Thyroid gland (tissue), 4 donors: ENCODE measurements around the gene SLCO3A1. TPM values are rescaled to one million over a fixed set of nuclear protein-coding genes. Genes with fewer than 3 reads are reported as not detected.
"Not testable (repeated sequence)": the region's sequence is repeated elsewhere in the genome, so short reads cannot be mapped to it uniquely, and the experiment has no call there.

Experiments
- DNase-seq, 2 donors: peaks; one replicate each; pipeline ENCODE4 v3.0.0-alpha.2; 2019
- H3K27ac ChIP-seq, 3 donors: fragments of 200-600 bp; sonication (generic); 1 replicate in 2 of 3; 2 replicates in 1 of 3; pipeline ENCODE4 v1.5.1; 2016 to 2019; ENCODE audit warnings: mild to moderate bottlenecking in 1 of 3, moderate library complexity in 1 of 3
- H3K27me3 ChIP-seq: fragments of 200-600 bp; sonication (generic); one replicate; pipeline ENCODE4 v1.5.1; 2019
- H3K36me3 ChIP-seq, 2 donors: fragments of 200-600 bp; sonication (generic); one replicate each; pipeline ENCODE4 v1.5.1; 2016 to 2019
- H3K4me1 ChIP-seq, 2 donors: fragments of 200-600 bp; sonication (generic); one replicate each; pipeline ENCODE4 v1.5.1; 2017 to 2019
- H3K4me3 ChIP-seq, 3 donors: fragments of 200-600 bp; sonication (generic); replicated peaks in 1 of 3; 1 replicate in 2 of 3; 2 replicates in 1 of 3; pipeline ENCODE4 v1.5.1; 2016; ENCODE audit warnings: mild to moderate bottlenecking in 1 of 3
- H3K9me3 ChIP-seq: fragments of 200-600 bp; sonication (generic); one replicate; pipeline ENCODE4 v1.5.1; 2017
- CTCF ChIP-seq, 6 experiments: fragments of 200-600 bp in 3 of 6; fragments of 450-650 bp in 3 of 6; sonication (generic) in 3 of 6; IDR thresholded peaks; one replicate each; pipeline ENCODE4 v1.5.1; 2016 to 2019; ENCODE audit warnings: antibody characterized with exemption in 6 of 6, mild to moderate bottlenecking in 2 of 6, inconsistent platforms in 1 of 6, moderate library complexity in 1 of 6
- POLR2A ChIP-seq, 2 donors: fragments of 450-650 bp; IDR thresholded peaks; one replicate each; pipeline ENCODE4 v1.6.1; 2017; ENCODE audit warnings: antibody characterized with exemption in 2 of 2, mild to moderate bottlenecking in 2 of 2, moderate library complexity in 1 of 2
- WGBS, 2 donors: methylation state at CpG; one replicate each; pipeline ENCODE4 v1.1.5; 2017; 5-methylcytosine and 5-hydroxymethylcytosine counted together
- intact Hi-C: fragments of 100-400 bp; cut with DNase I; formaldehyde crosslinking; loops from one replicate; pipeline ENCODE4 v1.15.1; 2023
- total RNA-seq, 4 donors: library from RNA; depleted of rRNA; stranded (reverse); fragments of >200 nt; gene quantifications; one replicate each; pipeline ENCODE4 v1.2.3, GENCODE V29; 2016

Gene SLCO3A1
- total RNA-seq, 4 donors from 2014 or later, result 23.3 to 31.4 (median 28.0) TPM

GRCh38 chr15:92069308-92070250, 216.1 kb downstream of the SLCO3A1 start:
- peak in 1 of 2 donors; percentile 13 for DNase-seq
- WGBS, 2 donors, result 71 to 74% methylated on average over 20 of the region's 20 CpGs
- TF ChIP-seq POLR2A (IDR thresholded peaks at IDR 0.05) (no peak), CTCF (IDR thresholded peaks at IDR 0.05) (no peak)
- Histone ChIP-seq H3K4me1 (peaks cover 5 to 32% of the 10 kb centered on the region in 2 donors), H3K27ac (peak overlapping the region in 1 of 3 donors; percentile 10), H3K4me3 (no peak overlapping the region), H3K9me3 (no peaks in the 10 kb centered on the region), H3K27me3 (no peaks in the 10 kb centered on the region), H3K36me3 (no peaks in the 10 kb centered on the region)
- intact Hi-C loops, result loop anchor here (10.0 kb wide), 1 partner anchor 95 kb away; no protein-coding TSS in a partner anchor

- intact Hi-C loops, result loop anchor here (10.0 kb wide), 1 partner anchor 95 kb away; no protein-coding TSS in a partner anchor
- Histone ChIP-seq H3K27ac (peak overlapping the region in 1 of 3 donors; percentile 10), H3K4me1 (peaks cover 8 to 39% of the 10 kb centered on the region in 2 donors)
- not testable (repeated sequence) for H3K27me3 ChIP-seq, H3K36me3 ChIP-seq, H3K9me3 ChIP-seq, DNase-seq, H3K4me3 ChIP-seq
- 92 to 97% methylated on average over 8 of the region's 8 CpGs for WGBS, 2 donors
These were observed 216.7 kb downstream of the SLCO3A1 start for GRCh38 chr15:92070251-92070650.

GRCh38 chr15:92071045-92071634, 217.6 kb downstream of the SLCO3A1 start:
- no peak for DNase-seq
- Histone ChIP-seq H3K9me3 (no peaks in the 10 kb centered on the region), H3K4me3 (no peak overlapping the region), H3K27ac (no peak overlapping the region), H3K36me3 (no peaks in the 10 kb centered on the region), H3K27me3 (no peaks in the 10 kb centered on the region), H3K4me1 (peaks cover 8 to 43% of the 10 kb centered on the region in 2 donors)
- TF ChIP-seq POLR2A (IDR thresholded peaks at IDR 0.05), result no peak
- intact Hi-C loops, result loop anchor here (10.0 kb wide), 1 partner anchor 96 kb away; no protein-coding TSS in a partner anchor
- 77 to 81% methylated on average over 12 of the region's 12 CpGs for WGBS, 2 donors

GRCh38 chr15:92073044-92073785, 219.7 kb downstream of the SLCO3A1 start:
- Histone ChIP-seq H3K36me3 (no peaks in the 10 kb centered on the region), H3K27me3 (no peaks in the 10 kb centered on the region), H3K4me1 (peaks cover 8 to 43% of the 10 kb centered on the region in 2 donors), H3K27ac (no peak overlapping the region), H3K4me3 (no peak overlapping the region), H3K9me3 (no peaks in the 10 kb centered on the region)
- intact Hi-C loops, result loop anchor here (10.0 kb wide), 1 partner anchor 98 kb away; no protein-coding TSS in a partner anchor
- no peak for TF ChIP-seq CTCF (IDR thresholded peaks at IDR 0.05)
- no peak for TF ChIP-seq POLR2A (IDR thresholded peaks at IDR 0.05)
- no peak for DNase-seq
- 58 to 60% methylated on average over 9 of the region's 9 CpGs for WGBS, 2 donors

GRCh38 chr15:92074101-92074500, 220.6 kb downstream of the SLCO3A1 start:
- Histone ChIP-seq H3K4me3 (no peak overlapping the region), H3K27me3 (no peaks in the 10 kb centered on the region), H3K36me3 (no peaks in the 10 kb centered on the region), H3K9me3 (no peaks in the 10 kb centered on the region), H3K27ac (peak overlapping the region in 1 of 3 donors; percentile 10), H3K4me1 (peaks cover 8 to 42% of the 10 kb centered on the region in 2 donors)
- intact Hi-C loops, result loop anchor here (10.0 kb wide), 1 partner anchor 99 kb away; no protein-coding TSS in a partner anchor
- no peak for DNase-seq
- WGBS, 2 donors, result 79 to 83% methylated on average over 4 of the region's 4 CpGs
- TF ChIP-seq CTCF (IDR thresholded peaks at IDR 0.05) (no peak), POLR2A (IDR thresholded peaks at IDR 0.05) (no peak)
